ENCODE data around the gene NSUN7. TPM values are rescaled to one million over a fixed set of nuclear protein-coding genes. Genes with fewer than 3 reads are reported as not detected.

The NSUN7 gene
- total RNA-seq, 1 donor from 2014 or later = 9.9 TPM

- no peaks in the 10 kb centered on the region for H3K36me3 ChIP-seq (ENCODE audit: control insufficient read depth, insufficient read depth, low read length)
- no peaks in the 10 kb centered on the region for H3K27me3 ChIP-seq (ENCODE audit: control insufficient read depth, insufficient read depth, low read length)
- DNase-seq (ENCODE audit: low read depth) = peak; percentile 28
- no peak overlapping the region for H3K4me3 ChIP-seq (ENCODE audit: low read depth, low read length)
- TF ChIP-seq CTCF (IDR thresholded peaks at IDR 0.05; ENCODE audit: insufficient read depth, low read length, poor library complexity, severe bottlenecking) = no peak
Observed at GRCh38 chr4:40763228-40763716, 13.5 kb downstream of the NSUN7 start.

GRCh38 chr4:40769266-40769665 is 19.5 kb downstream of the NSUN7 start:
- TF ChIP-seq CTCF (IDR thresholded peaks at IDR 0.05; ENCODE audit: insufficient read depth, low read length, poor library complexity, severe bottlenecking) = no peak
- no peak overlapping the region for H3K4me3 ChIP-seq (ENCODE audit: low read depth, low read length)
- no peaks in the 10 kb centered on the region for H3K27me3 ChIP-seq (ENCODE audit: control insufficient read depth, insufficient read depth, low read length)
- no peaks in the 10 kb centered on the region for H3K36me3 ChIP-seq (ENCODE audit: control insufficient read depth, insufficient read depth, low read length)
- no peak for DNase-seq (ENCODE audit: low read depth)

- Histone ChIP-seq H3K27me3 (ENCODE audit: control insufficient read depth, insufficient read depth, low read length) (no peaks in the 10 kb centered on the region), H3K4me3 (ENCODE audit: low read depth, low read length) (no peak overlapping the region), H3K36me3 (ENCODE audit: control insufficient read depth, insufficient read depth, low read length) (no peaks in the 10 kb centered on the region)
- DNase-seq (ENCODE audit: low read depth) = no peak
- no peak for TF ChIP-seq CTCF (IDR thresholded peaks at IDR 0.05; ENCODE audit: insufficient read depth, low read length, poor library complexity, severe bottlenecking)
Observed at GRCh38 chr4:40778090-40778489, 28.3 kb downstream of the NSUN7 start.

GRCh38 chr4:40782876-40783275 is 33.1 kb downstream of the NSUN7 start:
- H3K36me3 ChIP-seq (ENCODE audit: control insufficient read depth, insufficient read depth, low read length) = no peaks in the 10 kb centered on the region
- no peak for DNase-seq (ENCODE audit: low read depth)
- TF ChIP-seq CTCF (IDR thresholded peaks at IDR 0.05; ENCODE audit: insufficient read depth, low read length, poor library complexity, severe bottlenecking) = no peak

DNA sequence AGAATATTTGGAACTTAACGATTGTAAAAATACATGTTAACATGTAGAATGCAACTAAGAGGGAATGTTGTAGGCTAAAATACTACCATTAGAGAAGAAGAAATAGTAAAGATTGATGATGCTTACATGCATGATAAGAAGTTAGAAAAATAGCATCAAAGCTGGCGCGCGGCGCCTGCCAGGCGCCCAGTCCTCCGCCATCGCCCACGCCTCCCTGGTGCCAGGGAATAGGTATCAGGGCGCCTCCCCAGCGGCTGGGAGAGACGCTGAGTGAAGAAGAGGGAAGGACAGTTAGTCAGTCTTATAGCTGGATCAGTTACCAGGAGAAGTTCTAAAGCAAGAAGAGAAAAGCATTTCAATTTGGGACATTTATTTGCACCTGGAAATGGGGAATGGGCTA is 36.0 kb downstream of the NSUN7 start:
- no peaks in the 10 kb centered on the region for H3K27me3 ChIP-seq (ENCODE audit: control insufficient read depth, insufficient read depth, low read length)
- no peak overlapping the region for H3K4me3 ChIP-seq (ENCODE audit: low read depth, low read length)
- no peak for DNase-seq (ENCODE audit: low read depth)
- no peak for TF ChIP-seq CTCF (IDR thresholded peaks at IDR 0.05; ENCODE audit: insufficient read depth, low read length, poor library complexity, severe bottlenecking)
- no peaks in the 10 kb centered on the region for H3K36me3 ChIP-seq (ENCODE audit: control insufficient read depth, insufficient read depth, low read length)

More at GRCh38 chr4:40782876-40783275, 33.1 kb downstream of the NSUN7 start:
- H3K27me3 ChIP-seq (ENCODE audit: control insufficient read depth, insufficient read depth, low read length) = no peaks in the 10 kb centered on the region
- no peak overlapping the region for H3K4me3 ChIP-seq (ENCODE audit: low read depth, low read length)

GRCh38 chr4:40788331-40788730 is 38.6 kb downstream of the NSUN7 start:
- DNase-seq (ENCODE audit: low read depth) = no peak
- no peaks in the 10 kb centered on the region for H3K36me3 ChIP-seq (ENCODE audit: control insufficient read depth, insufficient read depth, low read length)
- TF ChIP-seq CTCF (IDR thresholded peaks at IDR 0.05; ENCODE audit: insufficient read depth, low read length, poor library complexity, severe bottlenecking) = no peak
- H3K4me3 ChIP-seq (ENCODE audit: low read depth, low read length) = no peak overlapping the region
- no peaks in the 10 kb centered on the region for H3K27me3 ChIP-seq (ENCODE audit: control insufficient read depth, insufficient read depth, low read length)
